ENCODE results near the gene MCRIP1.

The MCRIP1 gene

DNA sequence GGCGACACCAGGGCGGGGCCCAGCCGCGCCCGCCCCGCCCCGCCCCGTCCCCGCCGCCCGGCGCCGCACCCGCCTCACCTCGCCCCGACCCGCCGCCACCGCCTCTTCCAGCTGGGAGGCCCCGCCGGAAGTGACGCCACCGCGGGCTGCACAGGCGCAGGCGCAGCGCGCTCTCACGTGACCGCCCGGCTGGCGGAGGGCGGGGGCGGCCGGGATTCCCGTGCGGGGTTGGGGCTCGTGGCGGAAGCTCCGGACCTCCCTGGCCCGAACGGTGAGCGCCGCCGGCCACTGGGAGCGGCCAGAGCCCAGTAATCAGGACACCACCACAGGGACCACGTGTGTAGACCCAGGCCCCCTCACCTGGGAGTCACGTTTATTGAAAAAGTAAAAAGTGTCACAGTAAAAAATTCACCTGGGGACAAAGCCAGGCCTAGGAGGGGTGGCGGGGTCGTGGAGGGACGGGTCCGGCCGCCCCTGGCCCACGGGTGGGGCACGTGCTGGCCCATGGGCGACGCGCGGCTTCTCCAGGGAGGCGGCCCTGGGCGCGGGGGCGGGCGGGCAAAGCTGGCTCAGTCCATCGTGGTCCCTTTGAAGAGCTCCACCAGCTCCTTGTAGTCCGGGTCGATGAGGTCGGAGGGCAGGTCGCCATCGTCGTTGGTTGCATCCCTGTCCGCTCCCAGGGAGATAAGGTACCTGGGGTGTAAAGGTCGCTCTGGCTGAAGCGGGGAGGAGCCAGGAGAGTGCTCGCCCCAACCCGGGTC lies at the start of gene MCRIP1:
MCRIP1 (minus strand) TSS at position 132 of the 761 bp plus-strand sequence. CDS start 8,785 bp downstream, outside the sequence.
- Histone ChIP-seq H3K9me3 (ENCODE audit: control insufficient read depth, insufficient read depth, low read depth, low read length) (no peaks in the 10 kb centered on the region), H3K9ac (ENCODE audit: low read length) (peak within 1 kb of the TSS; percentile 97), H3K4me1 (ENCODE audit: control insufficient read depth, insufficient read depth, low read length) (peaks cover 17% of the 10 kb centered on the region), H3K4me3 (ENCODE audit: low read depth, low read length) (peak within 1 kb of the TSS; percentile 97), H3K27ac (ENCODE audit: low read depth, low read length) (peak within 1 kb of the TSS; percentile 99), H3K27me3 (ENCODE audit: control insufficient read depth, insufficient read depth, low read length) (no peaks in the 10 kb centered on the region), H3K36me3 (ENCODE audit: control insufficient read depth, insufficient read depth, low read length) (no peaks in the 10 kb centered on the region)

- Histone ChIP-seq H3K36me3 (ENCODE audit: control insufficient read depth, insufficient read depth, low read length) (peaks cover 44% of the 10 kb centered on the region), H3K9me3 (ENCODE audit: control insufficient read depth, insufficient read depth, low read depth, low read length) (no peaks in the 10 kb centered on the region), H3K9ac (ENCODE audit: low read length) (no peak overlapping the region), H3K27me3 (ENCODE audit: control insufficient read depth, insufficient read depth, low read length) (no peaks in the 10 kb centered on the region), H3K4me1 (ENCODE audit: control insufficient read depth, insufficient read depth, low read length) (no peaks in the 10 kb centered on the region), H3K27ac (ENCODE audit: low read depth, low read length) (no peak overlapping the region), H3K4me3 (ENCODE audit: low read depth, low read length) (no peak overlapping the region)
Measured at GRCh38 chr17:81879121-81879520, 46.0 kb upstream of the MCRIP1 start.

- Histone ChIP-seq H3K9me3 (ENCODE audit: control insufficient read depth, insufficient read depth, low read depth, low read length) (no peaks in the 10 kb centered on the region), H3K36me3 (ENCODE audit: control insufficient read depth, insufficient read depth, low read length) (peaks cover 39% of the 10 kb centered on the region), H3K27ac (ENCODE audit: low read depth, low read length) (no peak overlapping the region), H3K4me1 (ENCODE audit: control insufficient read depth, insufficient read depth, low read length) (no peaks in the 10 kb centered on the region), H3K4me3 (ENCODE audit: low read depth, low read length) (no peak overlapping the region), H3K9ac (ENCODE audit: low read length) (no peak overlapping the region), H3K27me3 (ENCODE audit: control insufficient read depth, insufficient read depth, low read length) (no peaks in the 10 kb centered on the region)
Measured at GRCh38 chr17:81878294-81878693, 45.2 kb upstream of the MCRIP1 start.

DNA sequence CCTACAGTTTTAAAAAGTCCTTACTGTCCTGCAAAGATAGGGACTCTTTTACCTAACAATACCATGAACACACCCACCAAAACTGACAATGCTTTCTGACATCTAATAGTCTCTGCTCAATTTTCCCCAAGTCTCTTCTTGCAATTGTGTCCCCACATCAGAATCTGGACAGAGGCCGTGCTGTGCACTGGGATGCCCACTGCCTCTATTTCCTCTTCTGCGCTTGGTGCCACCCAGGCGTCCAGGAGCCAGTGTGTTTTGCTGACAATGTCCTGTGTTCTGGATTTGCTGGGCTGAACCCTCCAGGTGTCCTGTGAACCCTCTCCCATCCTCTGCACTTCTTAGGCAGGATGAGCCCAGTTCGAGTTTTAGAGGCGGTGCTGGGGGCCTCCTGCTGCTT lies 44.5 kb upstream of the MCRIP1 start:
- H3K27ac ChIP-seq (ENCODE audit: low read depth, low read length): no peak overlapping the region
- H3K9me3 ChIP-seq (ENCODE audit: control insufficient read depth, insufficient read depth, low read depth, low read length): no peaks in the 10 kb centered on the region
- H3K4me1 ChIP-seq (ENCODE audit: control insufficient read depth, insufficient read depth, low read length): no peaks in the 10 kb centered on the region
- H3K4me3 ChIP-seq (ENCODE audit: low read depth, low read length): no peak overlapping the region
- no peak overlapping the region for H3K9ac ChIP-seq (ENCODE audit: low read length)
- peaks cover 36% of the 10 kb centered on the region for H3K36me3 ChIP-seq (ENCODE audit: control insufficient read depth, insufficient read depth, low read length)
- no peaks in the 10 kb centered on the region for H3K27me3 ChIP-seq (ENCODE audit: control insufficient read depth, insufficient read depth, low read length)

GRCh38 chr17:81871387-81872230 lies 38.5 kb upstream of the MCRIP1 start:
- Histone ChIP-seq H3K36me3 (ENCODE audit: control insufficient read depth, insufficient read depth, low read length) (peaks cover 16% of the 10 kb centered on the region), H3K4me1 (ENCODE audit: control insufficient read depth, insufficient read depth, low read length) (peaks cover 34% of the 10 kb centered on the region), H3K4me3 (ENCODE audit: low read depth, low read length) (peak overlapping the region; percentile 96), H3K27me3 (ENCODE audit: control insufficient read depth, insufficient read depth, low read length) (no peaks in the 10 kb centered on the region), H3K9ac (ENCODE audit: low read length) (peak overlapping the region; percentile 98), H3K27ac (ENCODE audit: low read depth, low read length) (peak overlapping the region; percentile 99), H3K9me3 (ENCODE audit: control insufficient read depth, insufficient read depth, low read depth, low read length) (no peaks in the 10 kb centered on the region)

DNA sequence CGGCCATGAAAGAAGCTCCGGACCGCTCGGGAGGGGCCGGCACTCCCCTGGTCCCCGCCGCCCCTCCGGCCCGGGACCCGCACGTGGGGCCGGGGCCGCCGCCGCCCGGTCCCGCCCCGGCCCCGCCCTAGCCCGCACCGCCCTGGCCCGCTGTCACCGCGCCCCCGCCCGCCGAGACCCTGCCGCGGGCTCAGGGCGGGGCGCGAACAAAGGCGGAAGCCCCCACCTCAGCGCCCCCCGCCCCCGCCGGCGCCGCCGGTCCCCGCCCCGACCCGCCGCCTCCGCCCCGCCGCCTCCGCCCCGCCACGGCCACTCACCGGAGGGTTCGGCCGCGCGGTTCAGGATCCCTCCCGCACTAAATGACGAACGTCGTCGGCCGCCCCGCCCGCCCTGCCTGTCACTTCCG lies 37.9 kb upstream of the MCRIP1 start, which contains the start of gene ARHGDIA:
ARHGDIA (minus strand) TSS at position 357 of the 406 bp plus-strand sequence. CDS start 1,407 bp downstream, outside the sequence.
- Histone ChIP-seq H3K27ac (ENCODE audit: low read depth, low read length) (peak within 1 kb of the TSS; percentile 99), H3K4me1 (ENCODE audit: control insufficient read depth, insufficient read depth, low read length) (peaks cover 38% of the 10 kb centered on the region), H3K4me3 (ENCODE audit: low read depth, low read length) (peak within 1 kb of the TSS; percentile 96), H3K36me3 (ENCODE audit: control insufficient read depth, insufficient read depth, low read length) (peaks cover 21% of the 10 kb centered on the region), H3K9ac (ENCODE audit: low read length) (peak within 1 kb of the TSS; percentile 98), H3K9me3 (ENCODE audit: control insufficient read depth, insufficient read depth, low read depth, low read length) (no peaks in the 10 kb centered on the region), H3K27me3 (ENCODE audit: control insufficient read depth, insufficient read depth, low read length) (no peaks in the 10 kb centered on the region)

DNA sequence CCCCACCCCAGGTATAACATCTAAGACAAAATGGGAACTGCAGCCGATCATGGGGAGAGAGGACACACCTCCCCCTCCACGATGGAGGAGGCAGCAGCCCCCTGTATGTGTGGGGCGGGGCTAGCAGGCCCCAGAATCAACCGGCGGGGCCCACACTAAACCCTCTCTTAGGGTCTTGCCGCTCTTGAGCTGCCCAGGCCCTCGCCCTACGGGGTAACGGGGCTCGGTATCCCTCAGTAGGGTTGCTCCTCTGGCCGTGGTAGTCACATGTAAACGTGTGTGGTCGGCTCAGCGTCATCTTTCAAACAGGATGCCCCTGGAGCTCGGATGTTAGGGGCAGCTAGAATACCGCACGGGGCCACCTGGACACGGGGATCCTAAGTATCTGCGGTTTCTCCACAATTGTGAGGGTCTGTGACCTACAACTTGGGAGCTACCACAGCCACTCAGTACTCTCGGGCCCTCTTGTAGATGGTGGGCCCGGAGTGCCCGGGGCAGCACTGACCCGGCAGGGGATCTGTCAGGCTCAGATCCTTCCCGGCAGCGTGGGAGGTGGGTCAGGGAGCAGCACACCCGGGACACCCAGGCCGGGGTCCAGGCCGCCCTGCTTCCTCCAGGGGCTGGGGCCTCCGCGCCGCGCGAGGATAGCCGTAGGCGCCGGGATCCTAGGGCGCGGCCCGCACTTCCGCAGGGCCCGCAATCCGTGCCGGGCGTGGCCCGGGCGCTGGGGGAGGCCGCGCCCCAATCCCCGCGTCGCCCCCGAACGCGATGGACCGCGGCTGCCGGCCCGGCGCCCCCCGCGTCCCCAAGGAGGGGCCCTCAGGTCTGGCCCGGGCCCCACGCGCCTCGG lies 37.3 kb upstream of the MCRIP1 start:
- Histone ChIP-seq H3K9me3 (ENCODE audit: control insufficient read depth, insufficient read depth, low read depth, low read length) (no peaks in the 10 kb centered on the region), H3K27me3 (ENCODE audit: control insufficient read depth, insufficient read depth, low read length) (no peaks in the 10 kb centered on the region), H3K4me3 (ENCODE audit: low read depth, low read length) (peak overlapping the region; percentile 65), H3K9ac (ENCODE audit: low read length) (peak overlapping the region; percentile 94), H3K36me3 (ENCODE audit: control insufficient read depth, insufficient read depth, low read length) (peaks cover 27% of the 10 kb centered on the region), H3K27ac (ENCODE audit: low read depth, low read length) (peak overlapping the region; percentile 57; the same call in 1 of the 2 replicates), H3K4me1 (ENCODE audit: control insufficient read depth, insufficient read depth, low read length) (peaks cover 38% of the 10 kb centered on the region)

- H3K27ac ChIP-seq (ENCODE audit: low read depth, low read length): peak overlapping the region; percentile 74; the same call in 1 of the 2 replicates
- peak overlapping the region; percentile 94 for H3K9ac ChIP-seq (ENCODE audit: low read length)
- peak overlapping the region; percentile 65 for H3K4me3 ChIP-seq (ENCODE audit: low read depth, low read length)
- H3K4me1 ChIP-seq (ENCODE audit: control insufficient read depth, insufficient read depth, low read length): peaks cover 38% of the 10 kb centered on the region
- H3K36me3 ChIP-seq (ENCODE audit: control insufficient read depth, insufficient read depth, low read length): peaks cover 34% of the 10 kb centered on the region
- H3K27me3 ChIP-seq (ENCODE audit: control insufficient read depth, insufficient read depth, low read length): no peaks in the 10 kb centered on the region
- H3K9me3 ChIP-seq (ENCODE audit: control insufficient read depth, insufficient read depth, low read depth, low read length): no peaks in the 10 kb centered on the region
Measured at GRCh38 chr17:81869221-81870130, 36.4 kb upstream of the MCRIP1 start.

DNA sequence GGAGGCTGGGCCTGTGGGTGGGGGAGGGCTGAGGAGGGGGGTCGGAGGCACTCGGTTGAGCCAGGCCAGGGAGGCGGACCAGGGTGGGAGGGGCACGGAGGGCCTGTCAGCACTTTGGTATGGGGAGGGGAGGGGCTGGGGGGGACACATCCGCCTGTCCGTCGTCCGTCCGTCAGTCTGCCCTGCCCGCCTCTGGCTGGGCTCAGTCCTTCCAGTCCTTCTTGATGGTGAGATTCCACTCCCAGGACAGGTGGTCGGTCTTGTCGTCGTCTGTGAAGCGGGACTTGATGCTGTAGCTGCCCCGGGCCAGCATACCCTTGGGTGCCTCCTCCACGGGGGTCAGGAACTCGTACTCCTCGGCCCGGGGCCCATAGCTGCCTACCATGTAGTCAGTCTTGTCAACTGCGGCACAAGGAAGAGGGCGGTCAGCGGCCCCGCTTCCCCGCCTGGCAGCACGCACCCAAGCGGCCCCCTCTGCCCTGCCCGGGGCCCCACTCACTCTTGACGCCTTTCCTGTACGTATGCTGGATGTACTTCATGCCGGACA lies 35.7 kb upstream of the MCRIP1 start:
- H3K4me3 ChIP-seq (ENCODE audit: low read depth, low read length): peak overlapping the region; percentile 65

More for the DNA sequence above, 35.7 kb upstream of the MCRIP1 start:
- Histone ChIP-seq H3K27me3 (ENCODE audit: control insufficient read depth, insufficient read depth, low read length) (no peaks in the 10 kb centered on the region), H3K36me3 (ENCODE audit: control insufficient read depth, insufficient read depth, low read length) (peaks cover 41% of the 10 kb centered on the region), H3K27ac (ENCODE audit: low read depth, low read length) (peak overlapping the region; percentile 74; the same call in 1 of the 2 replicates), H3K9me3 (ENCODE audit: control insufficient read depth, insufficient read depth, low read depth, low read length) (no peaks in the 10 kb centered on the region), H3K9ac (ENCODE audit: low read length) (peak overlapping the region; percentile 67), H3K4me1 (ENCODE audit: control insufficient read depth, insufficient read depth, low read length) (peaks cover 38% of the 10 kb centered on the region)

Data from HUES6 (cell line).